ENCODE data around the gene CWC15.
A peak's percentile ranks its signal among the peaks of the same experiment; 100 is the strongest.
"Not testable (repeated sequence)": the region's sequence is repeated elsewhere in the genome, so short reads cannot be mapped to it uniquely, and the experiment has no call there.

CWC15 gene

GRCh38 chr11:94973099-94973968, at the start of gene CWC15, which contains the start of gene KDM4D:
Gene CWC15, minus strand, starts transcription at chr11:94973556. Its CDS starts 1,371 bp downstream, at chr11:94972185.
Gene KDM4D, plus strand, starts transcription at chr11:94973709. Its CDS starts 23,664 bp downstream, at chr11:94997373.
- DNase-seq = peak; percentile 69

GRCh38 chr11:95021468-95021867, 48.1 kb upstream of the CWC15 start:
- not testable (repeated sequence) for DNase-seq

GRCh38 chr11:95016139-95016538, 42.8 kb upstream of the CWC15 start:
- no peak for DNase-seq

DNA sequence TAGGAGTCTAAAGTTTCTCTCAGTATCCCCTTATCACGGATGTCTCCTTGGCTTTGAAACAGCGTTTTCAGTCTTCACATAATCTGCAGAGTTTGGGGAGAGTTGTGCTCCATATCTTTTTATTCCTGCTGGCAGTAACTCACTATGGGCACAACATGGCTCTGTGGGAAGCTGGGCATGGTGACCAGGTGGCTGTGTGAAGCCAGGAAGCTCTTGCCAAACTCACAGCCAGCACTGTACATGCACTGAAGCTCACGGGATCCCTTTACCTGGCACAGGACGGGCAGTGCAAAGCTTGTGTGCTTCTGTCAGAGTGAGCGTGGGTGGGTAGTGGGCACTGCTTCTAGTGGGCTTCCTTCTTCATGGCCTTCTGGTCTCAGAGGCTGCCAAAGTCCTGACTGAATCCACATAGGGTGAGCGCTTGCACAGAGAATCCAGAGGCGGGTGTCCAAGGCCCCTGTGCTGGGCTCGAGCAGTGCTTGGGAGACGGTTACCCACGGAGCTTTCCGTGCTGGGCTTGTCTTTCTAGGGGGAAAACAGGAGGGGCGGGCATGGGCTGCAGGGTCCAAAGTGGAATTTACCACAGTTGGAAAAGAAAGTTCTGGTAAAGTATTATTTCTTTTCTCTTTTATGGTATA, 40.9 kb upstream of the CWC15 start:
- no peak for DNase-seq

DNA sequence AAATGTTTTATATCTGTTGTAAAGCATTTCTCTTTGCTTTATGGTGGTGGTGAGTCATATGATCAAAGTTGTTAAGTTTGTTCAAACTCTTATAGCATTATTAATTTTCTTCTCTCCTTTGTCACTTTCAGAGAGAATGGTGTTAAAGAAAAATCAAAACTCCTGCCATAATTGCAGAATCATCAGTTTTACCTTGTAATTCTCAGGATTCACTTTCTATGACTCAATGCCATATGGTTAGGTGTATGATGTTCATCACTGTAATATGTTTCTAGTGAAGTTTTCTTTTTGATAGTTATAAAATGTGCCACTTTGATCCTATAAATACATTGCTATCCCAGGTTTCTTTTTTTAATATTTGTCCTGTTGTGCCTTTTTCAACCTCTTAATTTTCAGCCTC, 38.0 kb upstream of the CWC15 start:
- no peak for DNase-seq

DNA sequence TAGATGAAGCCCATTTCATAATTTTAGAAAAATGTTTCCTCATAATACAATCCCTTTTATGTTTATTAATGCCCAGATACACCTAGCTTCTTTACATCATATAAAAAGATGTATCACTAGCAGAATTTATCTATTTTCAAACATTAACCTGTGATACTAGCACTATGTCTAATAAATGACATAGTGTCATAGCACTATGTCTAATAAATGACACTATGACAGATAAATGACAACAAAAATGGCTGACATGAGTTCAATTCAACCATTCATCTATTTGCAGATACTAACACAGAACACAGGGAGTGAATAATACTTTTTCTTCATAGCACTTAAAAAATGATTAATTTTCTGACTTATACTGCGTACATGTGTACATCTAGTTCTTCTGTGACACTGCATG, 32.3 kb upstream of the CWC15 start:
- no peak for DNase-seq

GRCh38 chr11:95003716-95004115, 30.4 kb upstream of the CWC15 start:
- DNase-seq = no peak

DNA sequence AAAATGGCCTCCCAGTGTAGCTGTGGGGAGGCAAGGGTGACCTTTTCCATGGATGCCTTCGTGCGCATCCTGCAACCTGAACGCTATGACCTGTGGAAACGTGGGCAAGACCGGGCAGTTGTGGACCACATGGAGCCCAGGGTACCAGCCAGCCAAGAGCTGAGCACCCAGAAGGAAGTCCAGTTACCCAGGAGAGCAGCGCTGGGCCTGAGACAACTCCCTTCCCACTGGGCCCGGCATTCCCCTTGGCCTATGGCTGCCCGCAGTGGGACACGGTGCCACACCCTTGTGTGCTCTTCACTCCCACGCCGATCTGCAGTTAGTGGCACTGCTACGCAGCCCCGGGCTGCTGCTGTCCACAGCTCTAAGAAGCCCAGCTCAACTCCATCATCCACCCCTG, 24.9 kb upstream of the CWC15 start:
- DNase-seq = no peak

DNA sequence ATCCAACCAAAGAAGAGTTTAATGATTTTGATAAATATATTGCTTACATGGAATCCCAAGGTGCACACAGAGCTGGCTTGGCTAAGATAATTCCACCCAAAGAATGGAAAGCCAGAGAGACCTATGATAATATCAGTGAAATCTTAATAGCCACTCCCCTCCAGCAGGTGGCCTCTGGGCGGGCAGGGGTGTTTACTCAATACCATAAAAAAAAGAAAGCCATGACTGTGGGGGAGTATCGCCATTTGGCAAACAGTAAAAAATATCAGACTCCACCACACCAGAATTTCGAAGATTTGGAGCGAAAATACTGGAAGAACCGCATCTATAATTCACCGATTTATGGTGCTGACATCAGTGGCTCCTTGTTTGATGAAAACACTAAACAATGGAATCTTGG, 24.1 kb upstream of the CWC15 start:
- no peak for DNase-seq

GRCh38 chr11:94993400-94993943, 20.1 kb upstream of the CWC15 start:
- no peak for DNase-seq

DNA sequence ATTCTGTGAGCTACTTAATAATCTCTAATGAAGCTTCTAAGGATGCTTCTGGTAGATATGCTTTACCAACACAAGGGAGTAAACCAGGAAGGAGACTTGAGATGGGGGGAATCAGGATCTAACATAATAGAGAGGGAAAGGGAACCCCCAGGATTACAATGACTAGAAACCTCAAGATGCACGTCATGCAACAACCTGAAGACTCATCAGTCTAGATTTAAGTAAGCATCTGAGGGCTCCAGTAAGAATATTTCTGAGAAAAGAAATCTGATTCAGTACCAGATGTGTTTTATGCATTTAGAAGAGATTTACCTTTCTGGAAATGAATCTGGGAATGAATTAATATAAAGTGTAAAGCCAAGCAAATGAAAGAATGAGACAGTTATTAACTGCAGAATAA, 15.4 kb upstream of the CWC15 start:
- DNase-seq = no peak

- no peak for DNase-seq
Measured at GRCh38 chr11:94987378-94987777, 14.0 kb upstream of the CWC15 start.

GRCh38 chr11:94975599-94975998, 2.2 kb upstream of the CWC15 start:
- no peak for DNase-seq

- no peak for DNase-seq
Measured at GRCh38 chr11:94974178-94974577, 822 bp upstream of the CWC15 start.

DNA sequence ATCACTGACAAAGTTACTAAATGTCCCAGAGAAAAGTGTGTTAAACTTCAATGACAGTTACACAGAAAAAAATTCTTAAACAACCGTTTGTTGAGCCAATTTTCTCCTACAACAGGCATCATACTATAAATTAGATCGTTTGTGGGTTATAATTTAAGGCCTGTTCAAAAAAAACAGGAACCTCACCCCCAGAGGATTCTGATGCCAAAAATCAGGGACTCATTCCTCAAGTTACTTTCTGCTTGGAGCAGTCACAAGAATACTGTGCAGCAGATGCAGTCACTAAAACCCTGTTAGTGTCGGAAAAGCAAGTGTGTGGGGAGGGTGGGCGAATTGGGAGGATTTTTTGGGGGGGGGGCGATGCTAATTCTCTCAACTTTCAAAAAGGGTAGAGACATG, 657 bp downstream of the CWC15 start:
- DNase-seq = no peak

DNA sequence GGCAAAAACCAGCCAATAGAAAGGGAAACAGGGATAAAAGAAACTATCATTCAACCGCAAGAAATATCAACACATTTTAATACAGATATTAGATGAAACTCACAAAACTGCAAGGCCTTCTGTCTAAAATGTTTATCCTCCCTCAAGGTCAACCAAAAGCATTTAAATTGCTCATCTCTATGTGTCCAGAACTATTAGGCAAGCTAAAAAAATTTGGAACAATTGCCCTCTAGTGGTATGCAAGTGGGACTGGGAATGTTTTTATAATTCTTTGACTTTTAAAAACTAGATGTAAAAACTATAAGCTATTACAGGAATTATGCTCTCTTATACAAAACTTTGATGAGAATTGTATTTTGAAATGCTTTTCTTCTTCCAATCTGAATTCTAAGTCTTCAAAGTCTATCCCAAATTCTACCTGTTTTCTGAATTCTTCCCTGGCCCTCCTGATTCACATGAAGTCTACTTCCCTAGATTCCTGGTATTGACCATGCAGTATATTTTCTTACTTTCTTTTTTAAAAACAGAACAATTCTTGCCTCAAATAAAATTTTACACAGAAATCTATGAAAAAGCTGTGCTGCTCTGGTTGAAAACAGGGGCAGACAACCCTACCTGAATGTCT, 4.9 kb downstream of the CWC15 start:
- no peak for DNase-seq

DNA sequence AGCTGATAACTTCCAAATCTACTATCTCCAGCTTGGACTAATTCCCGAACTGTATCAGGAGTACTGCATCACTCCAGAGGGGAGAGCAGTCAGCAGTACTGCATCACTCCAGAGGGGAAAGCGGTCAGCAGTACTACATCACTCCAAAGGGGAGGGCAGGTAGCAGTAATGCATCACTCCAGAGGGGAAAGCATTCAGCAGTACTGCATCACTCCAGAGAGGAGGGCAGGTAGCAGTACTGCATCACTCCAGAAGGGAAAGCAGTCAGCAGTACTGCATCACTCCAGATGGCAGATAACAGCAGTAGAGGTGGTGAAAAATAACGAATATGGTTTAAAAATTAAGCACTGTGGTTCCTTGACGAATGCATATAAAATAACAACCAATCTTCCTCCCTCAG, 8.4 kb downstream of the CWC15 start:
- no peak for DNase-seq

DNA sequence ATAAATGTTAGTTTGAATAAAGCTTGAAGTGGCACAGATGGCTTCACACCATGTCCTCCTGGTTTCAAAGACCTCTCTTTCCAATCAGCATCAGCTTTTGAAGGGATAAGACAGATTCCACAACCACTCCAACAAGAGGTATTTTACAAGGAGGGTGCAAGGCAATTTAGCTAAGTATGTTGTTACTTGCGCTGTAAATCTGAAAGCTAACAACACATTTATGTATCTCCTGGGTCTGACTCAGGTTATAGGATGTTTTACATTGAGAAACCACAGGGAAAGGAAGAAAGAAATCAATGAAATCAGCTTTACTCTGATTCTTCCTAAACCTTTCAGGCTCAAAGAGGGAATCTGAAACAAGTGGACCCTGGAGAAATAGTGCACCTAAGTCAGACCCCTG, 12.1 kb downstream of the CWC15 start:
- DNase-seq = no peak

DNA sequence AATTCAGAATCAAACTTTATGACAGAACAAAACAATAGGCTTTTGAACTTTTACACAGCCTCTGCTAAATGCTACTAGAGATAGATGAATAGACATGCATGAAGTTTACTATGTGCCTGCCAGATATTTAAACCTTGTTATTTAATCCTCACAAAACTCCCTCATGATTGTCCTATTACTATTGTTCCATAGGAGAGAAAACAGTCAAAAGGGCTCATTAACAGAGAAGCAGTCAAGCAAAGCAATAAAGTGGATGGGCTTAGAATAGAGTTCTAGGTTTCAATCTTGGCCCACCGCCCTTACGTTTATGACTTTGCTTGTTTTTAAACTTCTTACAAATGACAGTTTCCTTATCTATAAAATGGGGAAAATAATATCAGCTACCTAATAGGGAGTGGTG, 12.9 kb downstream of the CWC15 start:
- DNase-seq = no peak

GRCh38 chr11:94959179-94959578, 14.2 kb downstream of the CWC15 start:
- DNase-seq = no peak

- DNase-seq = no peak
Measured at GRCh38 chr11:94958121-94958696, 15.1 kb downstream of the CWC15 start.

- no peak for DNase-seq
Measured at GRCh38 chr11:94956963-94957362, 16.4 kb downstream of the CWC15 start.

GRCh38 chr11:94954753-94955152, 18.6 kb downstream of the CWC15 start:
- no peak for DNase-seq

Measured in NCI-H187 treated with DMSO at 0.1 percent for 48 hours (cell line).